Duodenal mucosa (tissue), 2 donors: ENCODE data around the gene ATAD2B.

Source experiments
- H3K27ac ChIP-seq: one replicate; pipeline ENCODE4 v1.7.0; 2013; ENCODE audit warnings: low read depth, low read length
- H3K27me3 ChIP-seq, 2 donors: one replicate each; pipeline ENCODE4 v1.7.0; 2013; ENCODE audit warnings: low read length in 2 of 2, control low read depth in 1 of 2; ENCODE audit not compliant: insufficient read depth in 2 of 2, control insufficient read depth in 1 of 2
- H3K36me3 ChIP-seq, 2 donors: one replicate each; pipeline ENCODE4 v1.7.0; 2013; ENCODE audit warnings: low read length in 2 of 2, control low read depth in 1 of 2; ENCODE audit not compliant: insufficient read depth in 2 of 2, control insufficient read depth in 1 of 2
- H3K4me1 ChIP-seq, 2 donors: one replicate each; pipeline ENCODE4 v1.7.0; 2013; ENCODE audit warnings: low read length in 2 of 2, control low read depth in 1 of 2; ENCODE audit not compliant: insufficient read depth in 2 of 2, control insufficient read depth in 1 of 2
- H3K4me3 ChIP-seq, 2 donors: one replicate each; pipeline ENCODE4 v1.7.0; 2013; ENCODE audit warnings: low read length in 2 of 2, low read depth in 1 of 2
- H3K9ac ChIP-seq, 2 donors: one replicate each; pipeline ENCODE4 v1.7.0; 2013; ENCODE audit warnings: low read length in 2 of 2, low read depth in 1 of 2
- H3K9me3 ChIP-seq, 2 donors: one replicate each; pipeline ENCODE4 v1.7.0; 2013; ENCODE audit warnings: low read length in 2 of 2, control low read depth in 1 of 2; ENCODE audit not compliant: control insufficient read depth in 1 of 2

The ATAD2B gene

GRCh38 chr2:23706613-23707078 is 220.3 kb downstream of the ATAD2B start:
- no peak overlapping the region for H3K4me3 ChIP-seq
- peaks cover 12 to 19% of the 10 kb centered on the region in 2 donors for H3K36me3 ChIP-seq
- no peaks in the 10 kb centered on the region for H3K4me1 ChIP-seq
- H3K27me3 ChIP-seq: no peaks in the 10 kb centered on the region
- H3K9me3 ChIP-seq: no peaks in the 10 kb centered on the region
- no peak overlapping the region for H3K27ac ChIP-seq
- H3K9ac ChIP-seq: no peak overlapping the region

- H3K9ac ChIP-seq: peak overlapping the region in 1 of 2 donors; percentile 12
- H3K4me1 ChIP-seq: no peaks in the 10 kb centered on the region
- H3K4me3 ChIP-seq: no peak overlapping the region
- H3K27me3 ChIP-seq: no peaks in the 10 kb centered on the region
- peaks cover 12 to 19% of the 10 kb centered on the region in 2 donors for H3K36me3 ChIP-seq
- no peaks in the 10 kb centered on the region for H3K9me3 ChIP-seq
- H3K27ac ChIP-seq: no peak overlapping the region
Measured at GRCh38 chr2:23705771-23706612, 220.9 kb downstream of the ATAD2B start.

- Histone ChIP-seq H3K27ac (no peak overlapping the region), H3K27me3 (no peaks in the 10 kb centered on the region), H3K9me3 (peaks cover 0 to 3% of the 10 kb centered on the region in 2 donors), H3K9ac (no peak overlapping the region), H3K4me1 (no peaks in the 10 kb centered on the region), H3K4me3 (no peak overlapping the region), H3K36me3 (peaks cover 8 to 19% of the 10 kb centered on the region in 2 donors)
Measured at GRCh38 chr2:23703583-23704385, 223.1 kb downstream of the ATAD2B start.

GRCh38 chr2:23703037-23703582 is 223.8 kb downstream of the ATAD2B start:
- no peaks in the 10 kb centered on the region for H3K4me1 ChIP-seq
- H3K4me3 ChIP-seq: no peak overlapping the region
- H3K9ac ChIP-seq: no peak overlapping the region
- H3K36me3 ChIP-seq: peaks cover 8 to 18% of the 10 kb centered on the region in 2 donors
- peaks cover 0 to 3% of the 10 kb centered on the region in 2 donors for H3K9me3 ChIP-seq
- no peak overlapping the region for H3K27ac ChIP-seq
- no peaks in the 10 kb centered on the region for H3K27me3 ChIP-seq

GRCh38 chr2:23700627-23701026 is 226.3 kb downstream of the ATAD2B start:
- Histone ChIP-seq H3K9me3 (peaks cover 0 to 3% of the 10 kb centered on the region in 2 donors), H3K4me3 (no peak overlapping the region), H3K27ac (no peak overlapping the region), H3K36me3 (peaks cover 0 to 8% of the 10 kb centered on the region in 2 donors), H3K27me3 (no peaks in the 10 kb centered on the region), H3K9ac (no peak overlapping the region), H3K4me1 (no peaks in the 10 kb centered on the region)

GRCh38 chr2:23699580-23699925 is 227.4 kb downstream of the ATAD2B start:
- H3K4me1 ChIP-seq: no peaks in the 10 kb centered on the region
- H3K27ac ChIP-seq: no peak overlapping the region
- H3K4me3 ChIP-seq: no peak overlapping the region
- no peaks in the 10 kb centered on the region for H3K27me3 ChIP-seq
- H3K36me3 ChIP-seq: peaks cover 0 to 8% of the 10 kb centered on the region in 2 donors
- H3K9ac ChIP-seq: no peak overlapping the region
- peaks cover 0 to 3% of the 10 kb centered on the region in 2 donors for H3K9me3 ChIP-seq

- peaks cover 0 to 8% of the 10 kb centered on the region in 2 donors for H3K36me3 ChIP-seq
- no peak overlapping the region for H3K27ac ChIP-seq
Measured at GRCh38 chr2:23698721-23699579, 228.0 kb downstream of the ATAD2B start.

More at GRCh38 chr2:23698721-23699579, 228.0 kb downstream of the ATAD2B start:
- peaks cover 0 to 3% of the 10 kb centered on the region in 2 donors for H3K9me3 ChIP-seq
- H3K9ac ChIP-seq: no peak overlapping the region
- no peak overlapping the region for H3K4me3 ChIP-seq
- H3K27me3 ChIP-seq: no peaks in the 10 kb centered on the region
- no peaks in the 10 kb centered on the region for H3K4me1 ChIP-seq
